HG03025 (cell line): ENCODE results near the gene DNAJC11.
"Not testable (repeated sequence)": the region's sequence is repeated elsewhere in the genome, so short reads cannot be mapped to it uniquely, and the experiment has no call there.

Experiments
- ATAC-seq: cut with Tn5 transposase; IDR thresholded peaks from one replicate; pipeline ENCODE4 v1.9.1; 2021; ENCODE audit warnings: mild to moderate bottlenecking, moderate library complexity; ENCODE audit not compliant: unreplicated experiment, low FRiP score

DNAJC11 gene

GRCh38 chr1:6701437-6702153 lies at the start of gene DNAJC11:
Gene DNAJC11 (minus strand): TSS chr1:6701816. CDS start chr1:6701800, 16 bp downstream.
- peak; percentile 78 for ATAC-seq

- ATAC-seq = no peak
These were observed 48.9 kb upstream of the DNAJC11 start for GRCh38 chr1:6750490-6750889.

- no peak for ATAC-seq
These were observed 46.1 kb upstream of the DNAJC11 start for GRCh38 chr1:6747674-6748073.

- ATAC-seq = no peak
These were observed 43.5 kb upstream of the DNAJC11 start for GRCh38 chr1:6745073-6745472.

- ATAC-seq = no peak
These were observed 41.8 kb upstream of the DNAJC11 start for GRCh38 chr1:6743189-6744101.

- not testable (repeated sequence) for ATAC-seq
These were observed 41.1 kb upstream of the DNAJC11 start for GRCh38 chr1:6742676-6743188.

GRCh38 chr1:6738987-6739676 lies 37.5 kb upstream of the DNAJC11 start:
- no peak for ATAC-seq

GRCh38 chr1:6732942-6733341 lies 31.3 kb upstream of the DNAJC11 start:
- no peak for ATAC-seq

GRCh38 chr1:6731905-6732304 lies 30.3 kb upstream of the DNAJC11 start:
- ATAC-seq = no peak

GRCh38 chr1:6730880-6731279 lies 29.3 kb upstream of the DNAJC11 start:
- ATAC-seq = no peak

GRCh38 chr1:6730473-6730872 lies 28.9 kb upstream of the DNAJC11 start:
- no peak for ATAC-seq

- ATAC-seq = no peak
These were observed 25.9 kb upstream of the DNAJC11 start for GRCh38 chr1:6727535-6727934.

- ATAC-seq = no peak
These were observed 24.6 kb upstream of the DNAJC11 start for GRCh38 chr1:6726253-6726652.

GRCh38 chr1:6724517-6725141 lies 23.0 kb upstream of the DNAJC11 start:
- no peak for ATAC-seq

GRCh38 chr1:6723621-6724428 lies 22.2 kb upstream of the DNAJC11 start:
- no peak for ATAC-seq

- ATAC-seq = no peak
These were observed 9.6 kb upstream of the DNAJC11 start for GRCh38 chr1:6711174-6711573.

GRCh38 chr1:6704746-6705145 lies 3.1 kb upstream of the DNAJC11 start:
- ATAC-seq = no peak

GRCh38 chr1:6703016-6703415 lies 1.4 kb upstream of the DNAJC11 start:
- no peak for ATAC-seq

GRCh38 chr1:6700853-6701436 lies 671 bp downstream of the DNAJC11 start:
- ATAC-seq = peak; percentile 23
